Panc1 (cell line): Measurements from ENCODE around the gene DES. TPM values are rescaled to one million over a fixed set of nuclear protein-coding genes. Genes with fewer than 3 reads are reported as not detected.

Source experiments
- ATAC-seq: fragments of 200-7000 bp; cut with Tn5 transposase; 2 replicates; pipeline ENCODE4 v1.9.1; 2020; ENCODE audit warnings: mild to moderate bottlenecking, moderate library complexity
- BruUV-seq: library from RNA; stranded (reverse); fragments of 400-500 nt; replicated peaks from 2 replicates; lab custom pipeline; 2021; lab: Mats Ljungman, UMichigan
- CTCF ChIA-PET: fragments of 300-600 bp; sonication (Branson Sonifier 250); formaldehyde crosslinking; loops from one replicate; lab custom pipeline; 2022; ENCODE audit warnings: antibody characterized with exemption; lab: Charles Lee
- POLR2A ChIA-PET: fragments of 300-600 bp; sonication (Branson Sonifier 250); formaldehyde crosslinking; loops from one replicate; lab custom pipeline; 2022; ENCODE audit warnings: antibody characterized with exemption; lab: Charles Lee
- DNase-seq: peaks from one replicate; pipeline ENCODE4 v3.0.0-alpha.2; 2010; ENCODE audit warnings: low read depth, low spot score
- H3K27ac ChIP-seq: 2 replicates; pipeline ENCODE4 v1.5.1; 2011; ENCODE audit warnings: mild to moderate bottlenecking, low read length, inconsistent platforms
- H3K27me3 ChIP-seq: fragments of 200-500 bp; sonication (Bioruptor generic); 2 replicates; pipeline ENCODE4 v1.6.0; 2014; ENCODE audit warnings: low read length, inconsistent platforms; ENCODE audit not compliant: control insufficient read depth, insufficient read depth
- H3K36me3 ChIP-seq: fragments of 200-500 bp; sonication (Bioruptor generic); 2 replicates; pipeline ENCODE4 v1.5.1; 2014; ENCODE audit warnings: inconsistent platforms, mild to moderate bottlenecking, low read length, moderate library complexity; ENCODE audit not compliant: control insufficient read depth, insufficient read depth
- H3K4me1 ChIP-seq: 2 replicates; pipeline ENCODE4 v1.5.1; 2011; ENCODE audit warnings: inconsistent platforms, mild to moderate bottlenecking, low read length, moderate library complexity; ENCODE audit not compliant: control insufficient read depth, insufficient read depth
- H3K4me3 ChIP-seq, 2 experiments: 2 replicates each; pipeline ENCODE4 v1.5.1; 2011 to 2012; ENCODE audit warnings: low read depth in 2 of 2, low read length in 2 of 2, mild to moderate bottlenecking in 2 of 2, inconsistent platforms in 1 of 2, moderate library complexity in 1 of 2
- H3K9me3 ChIP-seq: fragments of 200-500 bp; sonication (Bioruptor generic); 2 replicates; pipeline ENCODE4 v1.5.1; 2014; ENCODE audit warnings: low read depth, mild to moderate bottlenecking, inconsistent platforms, low read length, moderate library complexity; ENCODE audit not compliant: control insufficient read depth, insufficient read depth
- CTCF ChIP-seq: fragments of 450-650 bp; IDR thresholded peaks from 2 replicates; pipeline ENCODE4 v1.5.1; 2017; ENCODE audit warnings: mild to moderate bottlenecking
- POLR2AphosphoS5 ChIP-seq: IDR thresholded peaks from 2 replicates; pipeline ENCODE4 v1.6.1; 2012; ENCODE audit warnings: mild to moderate bottlenecking, low read depth, low read length, moderate library complexity
- REST ChIP-seq, 2 experiments: IDR thresholded peaks; 2 replicates each; pipeline ENCODE4 v1.6.1; 2011 to 2012; ENCODE audit warnings: low read depth in 2 of 2, control low read depth in 1 of 2, low read length in 1 of 2, mild to moderate bottlenecking in 1 of 2, moderate library complexity in 1 of 2; ENCODE audit not compliant: insufficient read depth in 1 of 2
- SIN3A ChIP-seq: IDR thresholded peaks from 2 replicates; pipeline ENCODE4 v1.6.1; 2012; ENCODE audit warnings: low read depth, mild to moderate bottlenecking, low read length, moderate library complexity, borderline replicate concordance; ENCODE audit not compliant: insufficient read depth
- TCF7L2 ChIP-seq: IDR thresholded peaks from 2 replicates; pipeline ENCODE4 v1.6.1; 2011; ENCODE audit warnings: mild to moderate bottlenecking, low read depth, low read length, inconsistent platforms
- in situ Hi-C: cut with HindIII; loops from 2 replicates; pipeline ENCODE4 v1.10.0; 2016; ENCODE audit warnings: low sequenced_read_pairs, low pct_unique_long_range_greater_than_20kb
- intact Hi-C: fragments of 100-400 bp; cut with micrococcal nuclease; formaldehyde crosslinking; loops from one replicate; pipeline ENCODE4 v1.10.0; 2022; ENCODE audit not compliant: unreplicated experiment
- total RNA-seq: library from RNA; stranded (reverse); gene quantifications from one replicate; pipeline ENCODE4 v1.2.1, GENCODE V29; 2021; ENCODE audit not compliant: unreplicated experiment

The DES gene
- total RNA-seq, 1 experiment from 2014 or later = 0.69 TPM

- CTCF ChIA-PET = no interaction called here
- TF ChIP-seq POLR2AphosphoS5 (no peak), CTCF (no peak)
- Histone ChIP-seq H3K4me3 (no peak overlapping the region), H3K9me3 (no peaks in the 10 kb centered on the region), H3K4me1 (no peaks in the 10 kb centered on the region), H3K27me3 (no peaks in the 10 kb centered on the region), H3K36me3 (no peaks in the 10 kb centered on the region), H3K27ac (no peak overlapping the region)
- intact Hi-C loops (no loop called here), in situ Hi-C loops (no loop called here)
- POLR2A ChIA-PET = interaction anchor here (0.5 to 0.6 kb wide), 2 partner anchors 37 to 292 kb away, joined by 9 to 14 read pairs; no protein-coding TSS in a partner anchor
- no TSS peak for BruUV-seq
- DNase-seq (no peak), ATAC-seq (peak; percentile 26; the same call in 1 of the 2 replicates)
Measured at GRCh38 chr2:219416938-219417337, 1.2 kb upstream of the DES start.

- no peaks in the 10 kb centered on the region for H3K4me1 ChIP-seq
- BruUV-seq = no TSS peak
- H3K27me3 ChIP-seq = no peaks in the 10 kb centered on the region
- intact Hi-C loops (no loop called here), in situ Hi-C loops (no loop called here)
- DNase-seq (no peak), ATAC-seq (no peak)
- H3K4me3 ChIP-seq = no peak overlapping the region
- no peak overlapping the region for H3K27ac ChIP-seq
- POLR2A ChIA-PET = interaction anchor here (0.6 kb wide), 1 partner anchor 292 kb away, joined by 14 read pairs; no protein-coding TSS in a partner anchor
- no peaks in the 10 kb centered on the region for H3K36me3 ChIP-seq
- no peak for TF ChIP-seq CTCF
- no peak for TF ChIP-seq REST (IDR thresholded peaks at IDR 0.05; ENCODE audit: insufficient read depth in 1 of 2, low read depth in 2 of 2, low read length in 1 of 2)
- no peak for TF ChIP-seq POLR2AphosphoS5
- no peak for TF ChIP-seq SIN3A
- TF ChIP-seq TCF7L2 = no peak
- CTCF ChIA-PET = no interaction called here
- no peaks in the 10 kb centered on the region for H3K9me3 ChIP-seq
Measured at GRCh38 chr2:219417374-219417773, 803 bp upstream of the DES start.

- intact Hi-C loops (no loop called here), in situ Hi-C loops (no loop called here)
- Histone ChIP-seq H3K4me3 (no peak overlapping the region), H3K27me3 (no peaks in the 10 kb centered on the region), H3K9me3 (no peaks in the 10 kb centered on the region), H3K4me1 (no peaks in the 10 kb centered on the region), H3K27ac (no peak overlapping the region), H3K36me3 (no peaks in the 10 kb centered on the region)
- no TSS peak for BruUV-seq
- ChIA-PET POLR2A (no interaction called here), CTCF (no interaction called here)
- ATAC-seq = no peak
- TF ChIP-seq SIN3A (no peak), REST (IDR thresholded peaks at IDR 0.05; ENCODE audit: insufficient read depth in 1 of 2, low read depth in 2 of 2, low read length in 1 of 2) (no peak), CTCF (no peak), TCF7L2 (no peak), POLR2AphosphoS5 (no peak)
- no peak for DNase-seq
Measured at GRCh38 chr2:219419012-219419324, 791 bp downstream of the DES start.
